HG02642 (cell line): ENCODE data around the gene DACH1.

Experiments
- ATAC-seq: cut with Tn5 transposase; IDR thresholded peaks from one replicate; pipeline ENCODE4 v1.9.1; 2021; ENCODE audit warnings: mild to moderate bottlenecking; ENCODE audit not compliant: unreplicated experiment, poor library complexity

The DACH1 gene

DNA sequence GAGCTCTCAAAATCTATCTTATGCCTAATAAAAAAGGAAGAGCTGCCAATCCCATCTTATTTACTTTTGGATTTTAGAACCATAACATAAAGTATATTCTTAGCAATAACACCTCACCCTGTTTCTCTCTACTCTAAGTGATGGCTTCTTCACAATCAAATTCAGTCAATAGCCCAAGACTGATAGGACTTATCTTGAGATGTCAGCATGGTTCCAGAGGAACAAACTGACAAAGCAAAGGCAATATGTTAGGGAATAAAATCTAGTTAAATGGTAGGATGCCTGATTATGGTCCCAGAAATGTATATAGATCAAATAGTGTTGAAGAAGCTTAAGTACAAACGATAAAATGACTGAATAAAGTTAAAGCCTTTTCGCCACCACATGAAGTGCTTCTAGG lies 36.3 kb downstream of the DACH1 start:
- ATAC-seq: no peak

DNA sequence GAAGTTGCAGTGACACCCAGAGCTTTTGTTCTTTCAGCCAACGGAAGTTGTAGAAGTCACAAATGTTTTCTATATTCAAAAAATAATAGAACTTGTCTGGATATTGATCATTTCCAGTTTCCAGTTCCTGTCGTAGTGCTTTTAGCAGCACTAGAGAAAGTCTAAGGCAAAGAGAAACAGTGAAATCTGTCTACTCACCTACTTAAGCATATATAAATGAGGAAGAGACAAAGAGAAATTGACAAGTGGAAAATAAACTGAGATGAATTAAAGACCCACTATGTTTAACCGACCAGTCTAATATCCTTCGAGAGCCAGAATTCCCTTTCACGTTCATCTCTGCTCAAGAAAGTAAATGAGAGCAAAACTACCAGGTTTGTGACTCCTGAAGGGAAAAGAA lies 36.7 kb downstream of the DACH1 start:
- ATAC-seq: no peak

DNA sequence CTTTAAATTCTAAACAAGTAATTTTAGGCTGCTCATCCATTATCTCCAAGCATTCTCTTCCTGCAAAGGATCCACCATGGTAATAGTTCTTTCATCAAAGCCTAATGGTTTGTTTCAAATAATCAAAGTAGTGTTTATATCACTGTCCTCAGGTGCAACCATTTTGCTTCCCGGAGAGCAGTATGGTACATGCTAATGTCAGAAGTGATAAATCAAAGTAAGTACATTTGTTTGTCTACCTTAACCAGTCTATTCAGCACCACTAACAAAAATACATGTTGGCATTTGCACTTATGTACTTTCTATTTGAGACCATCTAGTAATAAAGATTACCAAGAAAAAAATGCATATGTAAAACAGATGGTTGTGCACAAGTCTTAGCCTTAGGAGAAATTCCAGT lies 37.5 kb downstream of the DACH1 start:
- ATAC-seq: no peak

DNA sequence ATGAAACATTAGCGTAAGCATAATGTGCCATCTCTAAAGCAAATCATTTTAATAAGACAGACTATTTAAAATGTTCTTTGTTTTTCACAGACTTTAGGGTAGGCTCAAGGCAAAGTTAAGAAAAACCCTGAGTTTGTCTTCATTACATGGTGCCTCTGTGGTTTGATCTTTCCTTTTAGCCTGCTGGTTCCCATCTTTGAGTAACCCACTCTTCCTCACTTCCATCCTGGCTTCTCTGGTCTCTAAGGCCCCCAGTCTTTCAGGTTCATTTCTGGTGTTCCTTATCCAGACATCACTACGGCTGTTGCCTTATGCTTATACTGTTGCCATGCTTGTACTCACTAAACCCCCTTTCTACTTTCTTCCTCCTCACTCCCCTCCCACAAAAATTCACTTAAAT lies 38.4 kb downstream of the DACH1 start:
- no peak for ATAC-seq

DNA sequence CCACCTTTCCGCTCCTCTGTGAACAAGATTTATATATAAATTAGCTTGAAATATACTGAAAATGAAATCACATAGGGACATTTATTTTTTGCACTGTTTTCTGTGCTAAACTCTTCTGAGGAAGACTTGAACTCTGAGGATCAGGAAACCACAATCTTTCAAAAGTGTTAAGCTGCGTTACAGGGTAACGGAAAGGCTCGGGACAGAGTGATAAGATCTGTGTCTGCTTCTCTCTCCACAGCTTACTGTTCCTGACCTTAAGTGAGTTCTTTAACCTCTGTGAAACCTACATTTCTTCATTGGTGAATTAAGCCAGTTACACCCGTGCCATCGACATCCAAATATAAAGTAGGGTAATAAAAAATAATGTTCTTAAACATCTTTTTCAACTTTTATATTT lies 38.9 kb downstream of the DACH1 start:
- no peak for ATAC-seq

DNA sequence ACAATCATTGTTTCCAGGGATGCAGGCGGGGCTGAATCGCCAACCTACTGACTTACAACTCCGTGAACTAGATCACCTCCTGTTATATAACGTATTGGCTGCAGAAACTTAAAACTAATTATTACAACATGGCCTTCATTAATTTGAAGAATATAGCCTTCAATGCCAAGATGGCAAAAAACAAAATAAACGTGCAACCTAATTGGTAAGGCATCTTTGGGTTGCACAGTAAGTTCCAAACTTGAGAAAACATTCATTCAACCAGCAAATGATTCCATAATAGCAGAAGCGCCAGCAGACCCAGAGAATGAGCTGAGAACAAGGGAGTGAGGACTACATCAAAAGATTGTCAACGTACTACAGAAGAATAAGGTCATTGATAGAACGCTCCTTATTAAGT lies 39.8 kb downstream of the DACH1 start:
- ATAC-seq: no peak

DNA sequence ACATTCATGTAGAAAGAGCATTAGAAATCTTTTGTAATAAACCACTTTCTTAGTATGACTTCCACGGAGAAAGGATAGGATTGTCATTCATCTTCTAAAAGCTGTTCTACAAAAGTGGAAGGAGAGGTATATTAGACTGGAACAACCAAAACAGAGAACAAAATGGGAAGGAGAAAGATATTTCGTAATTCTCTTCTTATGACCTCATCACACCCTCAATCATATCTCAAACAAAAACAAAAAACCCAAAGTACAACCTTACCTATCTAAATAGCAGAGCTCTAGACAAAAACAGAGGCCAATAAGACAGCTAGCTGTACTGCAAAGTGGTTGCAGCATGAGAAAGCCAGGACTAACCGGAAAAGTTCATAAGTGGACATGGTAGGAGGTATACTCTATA lies 46.3 kb downstream of the DACH1 start:
- no peak for ATAC-seq

DNA sequence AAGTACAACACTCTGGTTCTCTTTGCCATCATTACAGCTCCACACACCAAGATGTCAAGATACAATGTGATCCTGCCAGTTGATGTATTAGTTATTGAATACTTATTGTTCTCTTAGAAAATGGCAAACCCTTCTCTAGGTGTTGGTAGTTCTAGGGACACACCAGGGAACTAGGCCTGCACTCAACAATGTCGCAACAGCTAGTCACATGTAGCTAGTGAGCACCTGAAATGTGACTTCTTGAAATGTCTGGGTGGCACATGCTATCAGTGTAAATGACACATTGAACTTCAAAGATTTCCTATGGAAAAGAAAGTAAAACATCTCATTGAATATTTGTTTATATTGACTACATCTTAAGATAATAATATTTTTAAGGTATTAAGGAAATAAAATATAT lies 49.7 kb downstream of the DACH1 start:
- ATAC-seq: no peak

DNA sequence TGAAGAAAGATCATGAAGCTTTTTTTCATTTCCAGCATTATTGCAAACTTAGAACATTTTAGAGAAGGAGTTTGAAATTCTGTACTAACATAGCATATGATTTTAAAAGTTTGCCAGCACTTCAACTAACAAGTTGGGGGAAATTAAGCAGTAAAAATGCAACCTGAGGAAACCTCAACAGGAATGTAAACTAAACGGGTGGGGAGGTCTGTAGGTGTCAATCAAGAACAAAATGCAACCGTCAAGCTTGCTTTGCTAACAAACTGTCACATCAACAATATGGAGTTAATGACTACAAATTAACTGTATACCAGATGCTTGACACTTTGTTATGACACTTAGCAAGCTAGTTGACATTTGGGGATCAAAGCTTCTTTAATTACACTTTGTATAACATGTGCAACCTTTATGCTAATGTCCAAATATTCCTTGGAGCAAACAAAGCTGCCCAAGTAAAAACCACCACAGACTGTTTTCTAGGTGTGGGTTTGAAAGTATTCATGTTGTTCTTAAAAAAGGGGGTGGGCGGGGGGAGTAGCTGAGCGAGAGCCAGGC lies 52.1 kb downstream of the DACH1 start:
- ATAC-seq: no peak

DNA sequence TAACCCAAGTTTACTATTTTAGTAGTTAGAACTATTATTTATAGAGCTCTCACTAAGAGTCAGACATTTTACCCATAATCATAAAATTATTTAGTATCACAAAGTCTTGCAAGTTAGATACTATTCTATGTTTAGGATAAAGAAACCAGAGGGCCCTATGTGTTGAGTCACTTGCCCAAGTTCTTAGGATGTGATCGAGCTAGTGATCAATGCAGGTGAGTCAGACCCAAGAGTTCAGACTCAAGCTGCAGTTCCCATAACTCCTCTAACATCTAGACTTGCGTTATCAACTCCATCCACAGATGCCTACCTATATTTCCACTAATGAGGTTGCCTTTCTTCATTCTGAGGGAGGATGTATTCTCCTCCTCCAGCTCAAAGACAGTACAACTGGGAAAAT lies 53.8 kb downstream of the DACH1 start:
- no peak for ATAC-seq

DNA sequence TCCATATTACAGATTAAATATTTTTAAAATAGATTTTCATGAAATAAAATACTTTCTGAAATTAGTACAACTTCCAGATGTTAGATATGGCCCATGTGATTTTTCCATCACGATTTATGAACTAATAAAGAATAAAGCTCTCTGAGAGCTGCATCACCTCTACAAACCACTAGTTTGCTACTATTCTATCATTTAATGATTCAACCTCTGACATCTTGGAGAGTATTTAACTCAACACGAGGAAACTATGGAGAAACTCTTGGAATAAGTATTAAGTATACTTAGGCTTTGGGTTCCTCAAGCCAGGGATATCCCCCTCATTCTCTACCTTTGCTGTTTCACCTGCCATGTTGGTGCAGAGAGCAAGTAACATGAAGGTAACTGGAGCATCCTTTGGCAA lies 55.7 kb downstream of the DACH1 start:
- ATAC-seq: no peak

DNA sequence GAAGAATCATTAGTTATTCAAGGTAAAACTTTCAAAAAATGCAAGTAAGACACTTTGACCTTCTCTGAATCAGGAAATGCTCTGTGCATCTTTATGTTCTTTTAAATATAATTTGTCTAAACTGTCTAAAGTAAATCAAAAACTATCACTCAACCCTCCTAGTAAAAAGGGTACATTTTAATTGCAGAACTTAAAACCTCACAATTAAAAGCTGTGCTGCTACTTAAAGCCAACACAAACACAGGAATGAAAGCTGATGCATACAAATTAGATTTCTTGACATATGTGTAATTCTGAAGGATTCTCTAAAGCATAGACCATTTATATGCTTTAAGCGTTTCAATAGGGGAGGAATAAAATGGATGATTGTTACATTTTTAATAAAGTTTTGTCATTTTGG lies 58.3 kb downstream of the DACH1 start:
- no peak for ATAC-seq

DNA sequence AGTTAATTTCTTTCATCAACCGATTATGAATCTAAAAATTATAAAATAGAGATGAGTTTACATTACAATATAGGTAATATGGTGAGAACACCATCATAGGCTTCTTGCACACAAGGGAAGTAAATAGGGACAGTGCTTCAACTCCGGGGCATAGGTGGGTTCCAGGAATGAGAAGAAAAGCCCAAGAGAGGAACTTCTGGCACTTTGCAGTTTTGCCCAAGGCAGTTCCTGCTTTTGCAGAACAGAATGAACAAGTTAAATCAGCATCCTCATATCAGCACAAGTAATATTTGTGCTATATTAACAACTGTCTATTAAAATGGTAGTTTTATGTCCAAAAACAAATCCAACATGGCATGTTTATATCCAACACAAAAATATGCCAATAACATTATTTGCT lies 60.1 kb downstream of the DACH1 start:
- ATAC-seq: no peak

DNA sequence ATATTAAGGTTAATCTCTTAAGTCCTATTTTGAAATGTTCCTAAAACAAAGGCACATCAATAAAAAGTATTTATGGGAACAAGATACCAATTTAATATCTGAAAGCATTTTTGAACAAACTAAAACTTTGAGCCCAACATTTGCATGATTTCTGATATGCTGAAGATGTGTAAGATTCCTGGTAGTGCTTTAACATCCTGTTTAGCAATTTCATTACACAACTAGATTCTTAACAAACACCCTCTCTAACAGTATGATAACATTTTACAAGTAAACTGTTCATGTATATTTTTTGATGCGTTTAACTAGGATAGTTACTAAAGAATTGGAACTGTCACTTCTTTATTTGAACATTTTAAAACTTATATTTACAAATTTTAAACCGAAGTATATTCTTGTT lies 63.9 kb downstream of the DACH1 start:
- no peak for ATAC-seq

DNA sequence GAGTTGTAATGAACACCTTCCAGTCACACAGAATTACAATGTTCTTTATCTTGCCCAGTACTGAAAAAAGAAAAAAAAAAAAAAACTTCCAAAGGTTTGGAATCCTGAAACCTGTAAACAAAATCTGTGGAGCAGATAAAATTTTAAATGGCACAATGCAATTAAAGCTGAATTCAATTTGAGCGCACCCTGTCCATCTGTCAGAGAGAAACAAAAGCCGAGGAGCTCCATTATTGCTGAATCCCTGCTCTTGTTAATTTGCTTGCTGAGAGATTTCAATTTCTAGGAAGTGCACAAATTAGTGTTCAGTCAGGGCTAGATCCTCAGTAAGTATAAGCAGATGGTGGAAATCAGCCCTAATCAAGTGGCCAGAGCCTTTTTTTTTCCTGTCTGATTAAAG lies 65.2 kb downstream of the DACH1 start:
- no peak for ATAC-seq

DNA sequence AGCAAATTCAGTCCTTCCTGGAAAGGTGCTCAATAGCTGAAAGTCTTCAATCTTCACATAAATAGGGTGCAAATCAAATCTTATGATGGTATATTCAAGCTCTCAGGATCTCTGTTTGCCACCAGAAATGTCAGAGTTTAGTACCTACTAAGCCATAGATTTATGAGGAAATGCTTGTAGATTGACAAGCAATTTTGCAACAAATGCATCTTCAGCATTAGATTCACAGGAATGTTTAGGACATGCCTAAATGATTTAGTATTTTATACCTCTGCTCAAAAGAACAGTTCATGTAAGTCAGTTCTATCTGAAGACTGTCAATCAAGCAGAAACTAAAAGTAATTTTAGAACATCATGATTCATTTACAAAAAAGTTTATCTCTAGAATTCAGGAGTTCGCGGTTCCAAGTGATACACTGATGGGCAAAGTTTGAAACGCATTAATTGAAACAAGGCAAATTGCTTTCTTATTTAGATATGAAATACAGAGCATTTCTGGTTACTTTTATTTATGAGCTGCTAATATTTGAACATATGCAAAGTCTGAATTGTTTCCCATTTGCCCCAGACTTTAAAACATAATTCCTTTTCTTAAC lies 65.7 kb downstream of the DACH1 start:
- no peak for ATAC-seq

DNA sequence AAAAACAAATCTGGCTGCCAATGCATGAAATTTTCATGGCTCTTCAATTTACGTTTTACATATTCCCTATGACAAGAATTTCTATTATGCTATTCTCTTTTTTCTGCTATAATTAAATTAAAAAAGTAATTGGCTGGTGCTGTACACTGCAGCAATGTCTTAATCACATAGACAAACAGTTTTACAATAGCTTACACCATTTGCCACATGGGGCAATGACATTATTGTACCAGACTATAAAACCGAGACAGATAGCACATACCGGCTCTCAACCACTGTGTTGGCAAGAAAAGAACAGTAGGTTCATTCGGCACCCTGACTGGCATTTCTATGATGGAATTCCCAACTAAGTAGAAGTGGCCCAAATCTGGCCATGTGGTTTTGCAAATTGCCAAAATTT lies 67.7 kb downstream of the DACH1 start:
- ATAC-seq: no peak

DNA sequence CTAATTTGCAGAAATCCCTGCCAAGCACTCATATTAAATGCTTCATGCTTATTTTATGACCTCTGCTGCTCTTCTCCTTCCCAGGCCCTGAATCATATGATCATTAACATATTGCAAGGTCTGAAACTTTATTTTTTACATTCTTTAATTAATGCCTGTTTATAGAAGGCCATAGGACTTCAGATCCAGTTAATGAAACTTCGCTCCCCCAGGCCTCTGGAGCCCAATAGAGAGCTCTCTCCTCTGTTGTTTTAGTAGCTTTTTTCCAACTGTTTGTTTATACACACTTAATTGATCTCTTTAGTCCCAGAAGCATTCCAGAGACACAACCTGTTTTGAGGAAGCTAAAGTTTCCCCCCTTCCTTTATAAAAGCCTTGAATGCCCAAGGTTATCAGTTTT lies 68.3 kb downstream of the DACH1 start:
- no peak for ATAC-seq

DNA sequence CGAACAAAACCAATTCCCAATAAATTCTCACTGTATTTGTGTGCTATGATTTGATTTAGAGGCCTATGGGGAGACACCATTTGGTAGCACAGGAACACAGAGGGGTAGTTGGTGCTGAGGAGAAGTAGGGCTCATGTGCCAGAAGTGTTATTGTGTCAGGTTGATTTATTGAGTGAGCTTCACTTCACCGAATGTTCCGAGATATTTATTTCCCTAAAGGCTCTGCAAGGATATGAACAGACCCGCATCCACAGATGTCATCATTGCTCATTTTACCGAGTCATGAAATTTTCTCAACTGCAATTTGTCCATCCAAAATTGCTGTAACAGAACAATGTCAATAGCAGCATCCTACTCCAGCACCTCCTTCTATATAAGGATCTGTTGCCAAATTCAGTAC lies 69.5 kb downstream of the DACH1 start:
- no peak for ATAC-seq

DNA sequence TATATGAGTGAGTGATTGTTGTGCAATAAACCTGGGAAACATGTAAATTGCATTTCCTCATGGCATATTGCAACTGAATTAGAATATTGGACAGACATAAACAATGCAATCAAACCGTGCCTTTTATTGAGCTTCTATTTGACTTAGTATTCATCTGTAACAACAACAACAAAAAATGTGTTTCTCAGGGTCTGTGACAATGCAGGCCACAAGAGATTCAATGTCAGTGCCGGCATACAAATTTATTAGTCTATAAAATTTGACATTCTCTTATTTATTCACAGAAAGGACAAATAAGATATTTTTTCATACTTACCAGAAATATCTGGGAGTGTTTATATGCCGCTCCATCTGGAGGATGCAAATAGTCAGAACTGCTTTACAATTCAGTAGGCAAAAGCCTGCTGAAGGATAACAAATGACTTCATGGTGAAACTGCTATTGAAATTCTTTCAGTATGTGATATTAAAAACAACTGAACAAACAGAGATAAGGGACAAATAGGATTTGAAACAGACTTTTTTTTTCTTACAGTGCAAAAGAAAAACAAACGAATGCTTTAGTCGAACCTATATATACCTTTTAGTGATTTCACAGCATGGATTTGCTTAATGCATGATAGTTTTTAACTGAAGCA lies 77.2 kb downstream of the DACH1 start:
- ATAC-seq: no peak

DNA sequence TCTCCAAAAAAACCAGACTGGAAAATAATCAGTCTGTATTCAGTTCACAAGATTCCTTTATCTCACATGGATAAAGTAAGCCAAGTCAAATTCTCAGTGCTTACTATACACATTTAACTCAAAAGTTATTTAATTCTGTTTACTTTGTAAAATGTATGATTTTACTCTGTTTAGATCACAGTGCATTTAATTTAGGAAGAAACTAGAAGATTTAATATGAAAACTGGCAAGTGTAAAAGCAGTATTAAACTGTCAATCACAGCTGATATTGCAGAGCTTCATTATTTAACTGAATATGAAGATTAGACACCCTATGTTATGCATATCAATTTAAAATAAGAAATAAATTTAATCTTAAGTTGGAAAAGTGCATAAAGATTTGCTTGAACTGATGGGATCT lies 78.0 kb downstream of the DACH1 start:
- ATAC-seq: no peak

DNA sequence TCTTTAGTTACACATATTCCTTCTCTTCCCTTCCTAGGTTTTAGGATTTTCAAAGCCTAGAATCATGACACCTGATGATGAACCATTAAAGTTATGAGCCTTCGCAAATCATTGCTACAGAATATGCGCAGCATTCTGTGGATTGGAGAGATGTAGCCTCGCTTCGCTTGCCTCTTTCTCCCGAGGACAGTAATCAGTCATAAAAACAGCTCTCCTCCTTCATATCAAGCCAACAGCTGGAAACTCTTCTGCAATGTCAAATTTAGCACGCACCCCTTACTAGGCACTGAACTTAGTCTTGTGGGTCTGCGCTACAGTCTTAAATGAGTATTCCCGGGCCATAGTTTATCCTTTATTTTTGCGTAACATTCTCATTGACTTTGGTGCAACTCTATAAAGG lies 79.6 kb downstream of the DACH1 start:
- ATAC-seq: no peak
